ENCODE data around the gene ABCC6.

DNA sequence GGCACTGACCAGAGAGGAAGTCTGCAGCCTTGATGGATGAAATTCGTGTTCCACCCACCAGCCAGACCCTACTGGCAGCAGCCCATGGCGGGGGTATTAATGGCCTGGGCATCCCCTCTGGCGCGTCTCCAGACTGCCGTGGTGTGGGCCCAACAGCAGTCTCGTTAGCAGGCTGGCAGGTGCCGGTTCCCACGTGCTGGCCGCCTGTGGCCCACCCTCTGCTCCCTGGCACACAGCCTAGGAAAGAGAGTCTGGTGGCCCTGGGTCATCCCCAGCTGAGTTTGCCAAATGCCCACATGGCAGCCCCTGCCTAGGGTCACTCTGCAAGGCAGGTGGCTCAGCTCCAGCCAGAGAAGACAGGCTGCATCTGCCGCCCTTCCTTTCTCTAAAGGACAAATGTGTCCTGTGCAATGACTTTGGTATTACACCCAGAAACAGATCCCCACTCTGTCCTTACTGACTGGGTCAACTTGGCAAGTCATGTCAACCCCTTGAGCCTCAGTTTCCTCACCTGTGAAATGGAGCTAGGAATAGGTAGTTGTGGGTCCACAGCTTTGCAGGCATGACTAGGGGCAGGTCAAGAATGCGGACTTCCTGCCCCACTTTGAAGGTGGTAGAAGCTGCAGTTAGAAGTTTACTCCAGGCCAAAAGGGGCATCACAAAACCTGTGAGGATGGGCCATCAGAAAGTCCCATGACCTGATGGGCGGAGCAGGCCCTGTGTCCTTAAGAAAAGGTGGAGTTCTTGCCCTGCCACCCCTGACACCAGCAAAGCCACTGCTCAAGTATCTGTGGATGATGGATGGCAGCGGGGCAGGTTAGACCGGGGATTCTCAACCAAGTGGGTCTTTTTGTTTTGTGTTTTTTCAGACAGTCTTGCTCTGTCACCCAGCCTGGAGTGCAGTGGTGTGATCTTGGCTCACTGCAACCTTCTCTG, 76.6 kb downstream of the ABCC6 start:
- TF ChIP-seq, protein P1, sequence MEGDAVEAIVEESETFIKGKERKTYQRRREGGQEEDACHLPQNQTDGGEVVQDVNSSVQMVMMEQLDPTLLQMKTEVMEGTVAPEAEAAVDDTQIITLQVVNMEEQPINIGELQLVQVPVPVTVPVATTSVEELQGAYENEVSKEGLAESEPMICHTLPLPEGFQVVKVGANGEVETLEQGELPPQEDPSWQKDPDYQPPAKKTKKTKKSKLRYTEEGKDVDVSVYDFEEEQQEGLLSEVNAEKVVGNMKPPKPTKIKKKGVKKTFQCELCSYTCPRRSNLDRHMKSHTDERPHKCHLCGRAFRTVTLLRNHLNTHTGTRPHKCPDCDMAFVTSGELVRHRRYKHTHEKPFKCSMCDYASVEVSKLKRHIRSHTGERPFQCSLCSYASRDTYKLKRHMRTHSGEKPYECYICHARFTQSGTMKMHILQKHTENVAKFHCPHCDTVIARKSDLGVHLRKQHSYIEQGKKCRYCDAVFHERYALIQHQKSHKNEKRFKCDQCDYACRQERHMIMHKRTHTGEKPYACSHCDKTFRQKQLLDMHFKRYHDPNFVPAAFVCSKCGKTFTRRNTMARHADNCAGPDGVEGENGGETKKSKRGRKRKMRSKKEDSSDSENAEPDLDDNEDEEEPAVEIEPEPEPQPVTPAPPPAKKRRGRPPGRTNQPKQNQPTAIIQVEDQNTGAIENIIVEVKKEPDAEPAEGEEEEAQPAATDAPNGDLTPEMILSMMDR (IDR thresholded peaks at IDR 0.05 in 8 of 11, conservative IDR thresholded peaks at IDR 0.05 in 3 of 11) = no peak
- TF ChIP-seq POLR2A (IDR thresholded peaks at IDR 0.05) = no peak

All from spleen (tissue), 7 donors.